ENCODE data around the gene PBXIP1. TPM values are rescaled to one million over a fixed set of nuclear protein-coding genes. Genes with fewer than 3 reads are reported as not detected.

Gene PBXIP1
- total RNA-seq, 1 donor = 90.1 TPM

GRCh38 chr1:154913273-154913672, 42.6 kb downstream of the PBXIP1 start:
- H3K9me3 ChIP-seq (ENCODE audit: low read depth, low read length) = no peaks in the 10 kb centered on the region
- no peak overlapping the region for H3K27ac ChIP-seq (ENCODE audit: low read depth, low read length)

GRCh38 chr1:154912755-154913154, 43.1 kb downstream of the PBXIP1 start:
- no peak for TF ChIP-seq CTCF (IDR thresholded peaks at IDR 0.05; ENCODE audit: extremely low read depth, low read depth, low read length)
- no peak overlapping the region for H3K4me2 ChIP-seq (ENCODE audit: insufficient read depth, low read length)
- H3K36me3 ChIP-seq (ENCODE audit: insufficient read depth, low read length) = no peaks in the 10 kb centered on the region
- no peak overlapping the region for H2AFZ ChIP-seq (ENCODE audit: low read length)
- H3K79me2 ChIP-seq (ENCODE audit: insufficient read depth, low read length) = no peaks in the 10 kb centered on the region
- no peak overlapping the region for H3K27ac ChIP-seq (ENCODE audit: low read depth, low read length)
- peak; percentile 69 for DNase-seq (ENCODE audit: insufficient read length, low spot score, missing footprints)
- no peaks in the 10 kb centered on the region for H3K9me3 ChIP-seq (ENCODE audit: low read depth, low read length)
- no peaks in the 10 kb centered on the region for H3K4me1 ChIP-seq (ENCODE audit: insufficient read depth, low read length)
- H3K27me3 ChIP-seq (ENCODE audit: insufficient read depth, low read length) = no peaks in the 10 kb centered on the region
- H4K20me1 ChIP-seq (ENCODE audit: insufficient read depth, low read length) = no peaks in the 10 kb centered on the region
- no peak overlapping the region for H3K4me3 ChIP-seq (ENCODE audit: insufficient read depth, low read length)

More at GRCh38 chr1:154913273-154913672, 42.6 kb downstream of the PBXIP1 start:
- H4K20me1 ChIP-seq (ENCODE audit: insufficient read depth, low read length) = no peaks in the 10 kb centered on the region
- H3K79me2 ChIP-seq (ENCODE audit: insufficient read depth, low read length) = no peaks in the 10 kb centered on the region
- peak; percentile 58 for DNase-seq (ENCODE audit: insufficient read length, low spot score, missing footprints)
- no peak overlapping the region for H2AFZ ChIP-seq (ENCODE audit: low read length)
- H3K4me2 ChIP-seq (ENCODE audit: insufficient read depth, low read length) = no peak overlapping the region
- no peaks in the 10 kb centered on the region for H3K36me3 ChIP-seq (ENCODE audit: insufficient read depth, low read length)
- H3K4me3 ChIP-seq (ENCODE audit: insufficient read depth, low read length) = no peak overlapping the region
- no peaks in the 10 kb centered on the region for H3K27me3 ChIP-seq (ENCODE audit: insufficient read depth, low read length)
- TF ChIP-seq CTCF (IDR thresholded peaks at IDR 0.05; ENCODE audit: extremely low read depth, low read depth, low read length) = no peak
- no peaks in the 10 kb centered on the region for H3K4me1 ChIP-seq (ENCODE audit: insufficient read depth, low read length)

GRCh38 chr1:154911691-154912550, 44.0 kb downstream of the PBXIP1 start:
- TF ChIP-seq CTCF (IDR thresholded peaks at IDR 0.05; ENCODE audit: extremely low read depth, low read depth, low read length) = no peak
- Histone ChIP-seq H3K79me2 (ENCODE audit: insufficient read depth, low read length) (no peaks in the 10 kb centered on the region), H4K20me1 (ENCODE audit: insufficient read depth, low read length) (no peaks in the 10 kb centered on the region), H3K9me3 (ENCODE audit: low read depth, low read length) (no peaks in the 10 kb centered on the region), H3K4me2 (ENCODE audit: insufficient read depth, low read length) (no peak overlapping the region), H2AFZ (ENCODE audit: low read length) (no peak overlapping the region), H3K4me3 (ENCODE audit: insufficient read depth, low read length) (no peak overlapping the region), H3K36me3 (ENCODE audit: insufficient read depth, low read length) (no peaks in the 10 kb centered on the region), H3K27me3 (ENCODE audit: insufficient read depth, low read length) (no peaks in the 10 kb centered on the region), H3K4me1 (ENCODE audit: insufficient read depth, low read length) (no peaks in the 10 kb centered on the region), H3K27ac (ENCODE audit: low read depth, low read length) (no peak overlapping the region)
- DNase-seq (ENCODE audit: insufficient read length, low spot score, missing footprints) = no peak

GRCh38 chr1:154910851-154911250, 45.0 kb downstream of the PBXIP1 start:
- no peak for TF ChIP-seq CTCF (IDR thresholded peaks at IDR 0.05; ENCODE audit: extremely low read depth, low read depth, low read length)
- Histone ChIP-seq H3K4me3 (ENCODE audit: insufficient read depth, low read length) (no peak overlapping the region), H2AFZ (ENCODE audit: low read length) (no peak overlapping the region), H3K27ac (ENCODE audit: low read depth, low read length) (no peak overlapping the region), H3K9me3 (ENCODE audit: low read depth, low read length) (no peaks in the 10 kb centered on the region), H4K20me1 (ENCODE audit: insufficient read depth, low read length) (no peaks in the 10 kb centered on the region), H3K4me2 (ENCODE audit: insufficient read depth, low read length) (no peak overlapping the region), H3K79me2 (ENCODE audit: insufficient read depth, low read length) (no peaks in the 10 kb centered on the region), H3K36me3 (ENCODE audit: insufficient read depth, low read length) (no peaks in the 10 kb centered on the region), H3K27me3 (ENCODE audit: insufficient read depth, low read length) (no peaks in the 10 kb centered on the region), H3K4me1 (ENCODE audit: insufficient read depth, low read length) (no peaks in the 10 kb centered on the region)
- no peak for DNase-seq (ENCODE audit: insufficient read length, low spot score, missing footprints)

All from osteoblast (primary cell).